NK-92 treated with Interleukin-12 subunit alpha and Interleukin-12 subunit beta, amount 100 ng/mL, for 24 hours (cell line): ENCODE measurements around the gene KLHL36.
"Not testable (repeated sequence)": the region's sequence is repeated elsewhere in the genome, so short reads cannot be mapped to it uniquely, and the experiment has no call there.

ENCODE experiments used
- DNase-seq: peaks from one replicate; lab custom pipeline; 2025; lab: John Stamatoyannopoulos, UW

Gene KLHL36

GRCh38 chr16:84673561-84673960 lies 25.2 kb downstream of the KLHL36 start:
- no peak for DNase-seq

GRCh38 chr16:84675423-84675822 lies 27.1 kb downstream of the KLHL36 start:
- DNase-seq: no peak

- DNase-seq: no peak
Observed at GRCh38 chr16:84675884-84676283, 27.6 kb downstream of the KLHL36 start.

- DNase-seq: no peak
Observed at GRCh38 chr16:84677017-84677803, 28.9 kb downstream of the KLHL36 start.

- no peak for DNase-seq
Observed at GRCh38 chr16:84677849-84678248, 29.5 kb downstream of the KLHL36 start.

- no peak for DNase-seq
Observed at GRCh38 chr16:84678541-84678940, 30.2 kb downstream of the KLHL36 start.

- no peak for DNase-seq
Observed at GRCh38 chr16:84680165-84680842, 32.0 kb downstream of the KLHL36 start.

- no peak for DNase-seq
Observed at GRCh38 chr16:84680843-84681629, 32.7 kb downstream of the KLHL36 start.

- DNase-seq: no peak
Observed at GRCh38 chr16:84683691-84684591, 35.6 kb downstream of the KLHL36 start.

- DNase-seq: no peak
Observed at GRCh38 chr16:84684592-84684965, 36.3 kb downstream of the KLHL36 start.

GRCh38 chr16:84685210-84685609 lies 36.9 kb downstream of the KLHL36 start:
- no peak for DNase-seq

GRCh38 chr16:84686707-84687298 lies 38.5 kb downstream of the KLHL36 start:
- no peak for DNase-seq

GRCh38 chr16:84687715-84688114 lies 39.4 kb downstream of the KLHL36 start:
- no peak for DNase-seq

GRCh38 chr16:84688163-84688562 lies 39.9 kb downstream of the KLHL36 start:
- DNase-seq: not testable (repeated sequence)

GRCh38 chr16:84689111-84689510 lies 40.8 kb downstream of the KLHL36 start:
- no peak for DNase-seq

- DNase-seq: no peak
Observed at GRCh38 chr16:84690088-84690819, 41.9 kb downstream of the KLHL36 start.

- DNase-seq: no peak
Observed at GRCh38 chr16:84692451-84693214, 44.3 kb downstream of the KLHL36 start.

GRCh38 chr16:84693869-84694268 lies 45.6 kb downstream of the KLHL36 start:
- DNase-seq: not testable (repeated sequence)

GRCh38 chr16:84694980-84695379 lies 46.7 kb downstream of the KLHL36 start:
- DNase-seq: no peak
